DMS79 (cell line): Measurements from ENCODE around the gene SIPA1L3.
"Not testable (repeated sequence)": the region's sequence is repeated elsewhere in the genome, so short reads cannot be mapped to it uniquely, and the experiment has no call there.

Experiments
- DNase-seq: peaks from one replicate; lab custom pipeline; 2025; lab: John Stamatoyannopoulos, UW

Gene SIPA1L3

GRCh38 chr19:38044267-38045111 lies 137.5 kb downstream of the SIPA1L3 start:
- DNase-seq = no peak

- DNase-seq = no peak
Observed at GRCh38 chr19:38045554-38046253, 138.7 kb downstream of the SIPA1L3 start.

GRCh38 chr19:38046254-38047048 lies 139.4 kb downstream of the SIPA1L3 start:
- DNase-seq = no peak

- no peak for DNase-seq
Observed at GRCh38 chr19:38047049-38047438, 140.0 kb downstream of the SIPA1L3 start.

- no peak for DNase-seq
Observed at GRCh38 chr19:38047641-38048040, 140.6 kb downstream of the SIPA1L3 start.

GRCh38 chr19:38049105-38049649 lies 142.2 kb downstream of the SIPA1L3 start:
- no peak for DNase-seq

- no peak for DNase-seq
Observed at GRCh38 chr19:38055010-38055409, 148.0 kb downstream of the SIPA1L3 start.

- DNase-seq = peak; percentile 84
Observed at GRCh38 chr19:38055655-38056521, 148.9 kb downstream of the SIPA1L3 start.

GRCh38 chr19:38056646-38057045 lies 149.6 kb downstream of the SIPA1L3 start:
- DNase-seq = no peak

- peak; percentile 91 for DNase-seq
Observed at GRCh38 chr19:38057959-38058690, 151.1 kb downstream of the SIPA1L3 start.

- DNase-seq = no peak
Observed at GRCh38 chr19:38059897-38060296, 152.9 kb downstream of the SIPA1L3 start.

GRCh38 chr19:38060331-38060730 lies 153.3 kb downstream of the SIPA1L3 start:
- DNase-seq = no peak

- DNase-seq = no peak
Observed at GRCh38 chr19:38061294-38061693, 154.3 kb downstream of the SIPA1L3 start.

GRCh38 chr19:38062959-38063761 lies 156.2 kb downstream of the SIPA1L3 start:
- DNase-seq = no peak

GRCh38 chr19:38063928-38064327 lies 156.9 kb downstream of the SIPA1L3 start:
- no peak for DNase-seq

- DNase-seq = no peak
Observed at GRCh38 chr19:38064661-38065425, 157.8 kb downstream of the SIPA1L3 start.

GRCh38 chr19:38065775-38066174 lies 158.8 kb downstream of the SIPA1L3 start:
- not testable (repeated sequence) for DNase-seq

GRCh38 chr19:38068826-38069225 lies 161.8 kb downstream of the SIPA1L3 start:
- DNase-seq = no peak

GRCh38 chr19:38070573-38070972 lies 163.6 kb downstream of the SIPA1L3 start:
- peak; percentile 87 for DNase-seq
